ENCODE measurements around the gene AKNA.
A peak's percentile ranks its signal among the peaks of the same experiment; 100 is the strongest.

The AKNA gene

GRCh38 chr9:114400772-114401171, 13.0 kb upstream of the AKNA start:
- no peak for DNase-seq (ENCODE audit: insufficient read length, low spot score)
- no peak for FAIRE-seq
- TF ChIP-seq TAF1 (IDR thresholded peaks at IDR 0.05; ENCODE audit: low read depth, low read length) (no peak), POLR2A (IDR thresholded peaks at IDR 0.05; ENCODE audit: low read depth, low read length) (no peak), SPI1 (IDR thresholded peaks at IDR 0.05; ENCODE audit: low read depth, low read length) (no peak), POU2F2 (IDR thresholded peaks at IDR 0.05; ENCODE audit: low read depth, low read length) (no peak), POLR2AphosphoS5 (IDR thresholded peaks at IDR 0.05; ENCODE audit: low read depth, low read length) (no peak), PAX5 (IDR thresholded peaks at IDR 0.05; ENCODE audit: insufficient read depth, low read length, severe bottlenecking) (no peak)

DNA sequence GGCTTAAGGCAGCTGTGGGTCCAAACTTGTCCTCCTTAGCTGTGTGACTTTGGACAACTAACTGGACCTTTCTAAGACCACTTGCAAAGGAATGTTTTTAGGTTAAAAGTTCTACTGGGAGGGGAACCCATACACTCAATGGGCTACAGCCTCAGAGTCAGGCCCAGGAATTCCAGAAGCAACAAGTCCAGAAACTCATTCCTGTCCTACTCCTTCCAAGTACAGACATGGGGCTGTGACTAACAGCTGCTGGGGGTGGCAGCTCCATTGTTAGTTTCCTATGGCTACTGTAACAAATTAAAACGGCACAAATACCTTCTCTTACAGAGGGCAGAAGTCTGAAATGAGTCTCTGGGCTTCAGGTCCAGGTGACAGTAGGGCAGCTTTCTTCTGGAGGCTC, 12.4 kb upstream of the AKNA start:
- FAIRE-seq, result no peak
- no peak for DNase-seq (ENCODE audit: insufficient read length, low spot score)
- TF ChIP-seq SPI1 (IDR thresholded peaks at IDR 0.05; ENCODE audit: low read depth, low read length) (no peak), POU2F2 (IDR thresholded peaks at IDR 0.05; ENCODE audit: low read depth, low read length) (no peak), POLR2A (IDR thresholded peaks at IDR 0.05; ENCODE audit: low read depth, low read length) (no peak)

DNA sequence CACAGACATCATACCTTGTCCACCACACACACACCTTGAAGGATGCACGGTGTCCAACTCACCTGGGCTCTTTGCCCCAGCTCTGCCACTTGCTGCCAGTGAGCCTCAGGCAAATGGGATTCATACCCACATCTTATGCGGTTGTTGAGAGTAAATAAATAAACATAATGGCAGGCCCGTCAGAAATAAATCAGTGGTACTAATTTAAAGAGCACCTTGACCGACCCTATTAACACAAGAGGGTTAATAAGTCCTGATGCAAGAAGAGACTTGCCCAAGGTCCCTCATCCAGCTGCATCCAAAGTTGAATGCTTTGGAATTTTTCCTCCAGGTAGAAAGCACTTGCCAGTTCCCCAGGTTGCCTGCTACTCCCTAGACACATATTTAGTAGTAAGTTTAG, 11.6 kb upstream of the AKNA start:
- no peak for FAIRE-seq

GRCh38 chr9:114397848-114398605, 10.2 kb upstream of the AKNA start:
- FAIRE-seq, result peak; percentile 87
- peak; percentile 97 for DNase-seq (ENCODE audit: insufficient read length, low spot score)
- TF ChIP-seq PAX5 (IDR thresholded peaks at IDR 0.05; ENCODE audit: insufficient read depth, low read length, severe bottlenecking) (peak; percentile 23), POLR2AphosphoS5 (IDR thresholded peaks at IDR 0.05; ENCODE audit: low read depth, low read length) (0 out of 2 replicates have a peak, but pooled peaks have one; percentile 19), SPI1 (IDR thresholded peaks at IDR 0.05; ENCODE audit: low read depth, low read length) (peak; percentile 93), POU2F2 (IDR thresholded peaks at IDR 0.05; ENCODE audit: low read depth, low read length) (peak; percentile 65), TAF1 (IDR thresholded peaks at IDR 0.05; ENCODE audit: low read depth, low read length) (peak; percentile 45; the same call in 1 of the 2 replicates), POLR2A (IDR thresholded peaks at IDR 0.05; ENCODE audit: low read depth, low read length) (no peak; the same call in 1 of the 2 replicates)

More for the DNA sequence above, 11.6 kb upstream of the AKNA start:
- TF ChIP-seq POU2F2 (IDR thresholded peaks at IDR 0.05; ENCODE audit: low read depth, low read length), result no peak
- no peak for TF ChIP-seq PAX5 (IDR thresholded peaks at IDR 0.05; ENCODE audit: insufficient read depth, low read length, severe bottlenecking)
- TF ChIP-seq SPI1 (IDR thresholded peaks at IDR 0.05; ENCODE audit: low read depth, low read length), result no peak
- TF ChIP-seq POLR2A (IDR thresholded peaks at IDR 0.05; ENCODE audit: low read depth, low read length), result no peak
- TF ChIP-seq POLR2AphosphoS5 (IDR thresholded peaks at IDR 0.05; ENCODE audit: low read depth, low read length), result no peak
- no peak for TF ChIP-seq TAF1 (IDR thresholded peaks at IDR 0.05; ENCODE audit: low read depth, low read length)
- no peak for DNase-seq (ENCODE audit: insufficient read length, low spot score)

DNA sequence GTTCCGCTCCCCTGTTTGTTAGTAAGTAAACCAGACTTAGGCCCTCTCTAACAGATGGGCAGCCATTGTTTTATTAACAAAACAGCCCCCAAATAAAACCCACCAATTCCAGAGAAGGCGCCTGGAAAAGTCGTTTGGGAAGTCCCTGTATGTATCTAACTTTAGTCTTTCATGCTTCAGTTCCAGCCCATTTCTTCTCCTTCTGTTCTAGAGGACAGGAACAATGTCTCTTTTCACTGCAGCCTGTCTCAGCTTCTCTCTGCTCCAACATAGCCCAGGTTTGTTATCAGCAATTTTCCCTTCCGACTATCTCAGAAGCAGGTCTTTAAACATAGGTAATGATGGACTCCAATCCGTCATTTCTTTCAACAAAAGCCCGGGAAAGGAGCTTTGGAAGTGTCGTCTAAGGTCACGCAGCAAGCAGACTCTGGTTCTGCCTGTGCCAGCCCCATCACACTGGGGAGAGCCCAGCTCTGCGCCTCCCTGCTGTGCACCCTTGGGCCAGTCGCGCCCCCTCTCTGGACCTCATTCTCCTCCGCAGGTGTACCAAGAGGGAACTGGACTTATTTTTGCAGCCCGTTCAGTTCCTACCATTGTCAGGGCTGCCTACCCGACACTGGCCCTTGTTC, 9.6 kb upstream of the AKNA start:
- no peak for FAIRE-seq
- TF ChIP-seq TAF1 (IDR thresholded peaks at IDR 0.05; ENCODE audit: low read depth, low read length), result 0 out of 2 replicates have a peak, but pooled peaks have one; percentile 56
- TF ChIP-seq POLR2A (IDR thresholded peaks at IDR 0.05; ENCODE audit: low read depth, low read length), result no peak; the same call in 1 of the 2 replicates

DNA sequence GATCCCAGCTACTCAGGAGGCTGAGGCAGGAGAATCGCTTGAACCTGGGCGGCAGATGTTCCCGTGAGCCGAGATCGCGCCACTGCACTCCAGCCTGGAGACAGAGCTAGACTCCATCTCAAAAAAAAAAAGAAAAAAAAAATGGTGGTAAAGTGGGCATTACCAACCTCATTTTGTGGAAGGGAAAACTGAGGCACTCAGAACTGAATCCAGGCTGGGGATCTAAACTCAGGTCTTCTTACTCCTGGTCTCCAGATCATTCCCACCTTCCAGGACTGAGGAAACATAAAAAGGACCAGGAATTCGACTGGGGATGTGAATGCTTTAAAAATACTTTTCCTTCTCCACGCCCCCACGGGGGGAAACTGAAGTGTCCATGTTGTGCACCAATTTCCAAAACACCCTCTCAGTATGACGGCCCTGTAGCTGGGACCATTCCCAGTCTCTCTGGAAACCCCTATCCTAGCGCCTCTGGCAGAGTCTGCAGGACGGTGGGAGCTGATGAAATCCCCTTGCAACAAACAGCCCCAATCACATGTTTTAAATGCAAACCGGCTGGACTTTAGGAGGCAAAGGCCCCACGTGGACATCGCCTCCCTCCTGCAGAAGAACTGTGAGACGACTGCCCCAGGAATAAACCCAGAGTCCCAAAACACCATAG, 8.9 kb upstream of the AKNA start:
- FAIRE-seq (no peak), DNase-seq (ENCODE audit: insufficient read length, low spot score) (no peak)
- 0 out of 2 replicates have a peak, but pooled peaks have one; percentile 9 for TF ChIP-seq POU2F2 (IDR thresholded peaks at IDR 0.05; ENCODE audit: low read depth, low read length)
- TF ChIP-seq POLR2AphosphoS5 (IDR thresholded peaks at IDR 0.05; ENCODE audit: low read depth, low read length), result no peak

More for the DNA sequence above, 9.6 kb upstream of the AKNA start:
- DNase-seq (ENCODE audit: insufficient read length, low spot score), result no peak

- TF ChIP-seq PAX5 (IDR thresholded peaks at IDR 0.05; ENCODE audit: insufficient read depth, low read length, severe bottlenecking) (no peak), TAF1 (IDR thresholded peaks at IDR 0.05; ENCODE audit: low read depth, low read length) (no peak), SPI1 (IDR thresholded peaks at IDR 0.05; ENCODE audit: low read depth, low read length) (no peak), POU2F2 (IDR thresholded peaks at IDR 0.05; ENCODE audit: low read depth, low read length) (no peak), POLR2AphosphoS5 (IDR thresholded peaks at IDR 0.05; ENCODE audit: low read depth, low read length) (no peak), POLR2A (IDR thresholded peaks at IDR 0.05; ENCODE audit: low read depth, low read length) (no peak)
- no peak for DNase-seq (ENCODE audit: insufficient read length, low spot score)
- FAIRE-seq, result no peak
Observed at GRCh38 chr9:114395768-114396167, 8.0 kb upstream of the AKNA start.

GRCh38 chr9:114395334-114395617, 7.5 kb upstream of the AKNA start:
- TF ChIP-seq TAF1 (IDR thresholded peaks at IDR 0.05; ENCODE audit: low read depth, low read length), result no peak
- TF ChIP-seq POLR2AphosphoS5 (IDR thresholded peaks at IDR 0.05; ENCODE audit: low read depth, low read length), result no peak
- no peak for TF ChIP-seq POU2F2 (IDR thresholded peaks at IDR 0.05; ENCODE audit: low read depth, low read length)
- no peak for TF ChIP-seq POLR2A (IDR thresholded peaks at IDR 0.05; ENCODE audit: low read depth, low read length)
- no peak for TF ChIP-seq SPI1 (IDR thresholded peaks at IDR 0.05; ENCODE audit: low read depth, low read length)
- no peak for TF ChIP-seq PAX5 (IDR thresholded peaks at IDR 0.05; ENCODE audit: insufficient read depth, low read length, severe bottlenecking)
- FAIRE-seq, result no peak

DNA sequence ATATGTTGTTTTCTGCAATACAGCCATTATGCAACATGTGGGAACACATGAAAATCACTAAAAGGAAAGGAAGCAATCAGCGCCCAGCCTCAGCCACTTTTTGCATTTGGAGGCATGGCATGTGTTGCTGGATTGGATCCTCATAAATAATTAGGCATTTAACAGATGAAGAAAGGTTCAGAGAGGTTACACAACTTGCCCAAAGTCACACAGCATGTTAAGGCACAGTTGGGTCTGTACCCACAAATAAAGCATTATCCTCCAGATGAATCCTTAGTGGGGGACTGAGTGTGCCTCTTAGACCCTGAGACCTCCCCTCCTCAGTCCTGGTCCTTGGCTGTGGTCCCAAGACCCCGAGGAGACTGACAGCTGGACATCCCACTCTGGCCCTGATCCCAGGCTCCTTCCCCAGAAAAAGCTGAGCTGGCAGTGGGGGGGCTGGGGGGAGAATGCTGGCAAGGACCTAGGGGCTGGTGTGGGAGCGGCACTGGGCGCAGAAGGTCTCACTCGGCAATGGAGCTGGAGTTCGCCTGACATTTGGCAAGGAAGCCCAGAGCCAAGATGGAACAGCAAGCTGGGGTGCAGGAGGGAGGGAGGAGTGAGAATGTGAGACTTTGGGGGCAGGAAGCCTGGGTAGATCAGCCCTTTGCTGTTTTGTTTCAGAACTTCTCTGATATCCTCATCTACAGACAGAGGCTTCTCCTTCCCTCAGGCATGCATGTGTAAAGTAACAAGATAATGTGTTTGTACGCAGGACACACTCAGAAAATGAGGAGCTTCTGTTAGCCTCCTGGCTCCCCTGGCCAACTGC, 6.9 kb upstream of the AKNA start:
- FAIRE-seq, result peak; percentile 5
- no peak for DNase-seq (ENCODE audit: insufficient read length, low spot score)
- no peak for TF ChIP-seq POLR2A (IDR thresholded peaks at IDR 0.05; ENCODE audit: low read depth, low read length)
- TF ChIP-seq POLR2AphosphoS5 (IDR thresholded peaks at IDR 0.05; ENCODE audit: low read depth, low read length), result no peak
- TF ChIP-seq SPI1 (IDR thresholded peaks at IDR 0.05; ENCODE audit: low read depth, low read length), result no peak
- TF ChIP-seq TAF1 (IDR thresholded peaks at IDR 0.05; ENCODE audit: low read depth, low read length), result no peak
- TF ChIP-seq PAX5 (IDR thresholded peaks at IDR 0.05; ENCODE audit: insufficient read depth, low read length, severe bottlenecking), result no peak
- TF ChIP-seq POU2F2 (IDR thresholded peaks at IDR 0.05; ENCODE audit: low read depth, low read length), result no peak

More at GRCh38 chr9:114395334-114395617, 7.5 kb upstream of the AKNA start:
- DNase-seq (ENCODE audit: insufficient read length, low spot score), result no peak
